GM23338 (cell line): ENCODE measurements around the gene ZNF853. TPM values are rescaled to one million over a fixed set of nuclear protein-coding genes. Genes with fewer than 3 reads are reported as not detected.

ENCODE experiments used
- ATAC-seq: fragments of 200-7000 bp; cut with Tn5 transposase; 3 replicates; pipeline ENCODE4 v1.9.1; 2020
- DNase-seq: peaks from one replicate; pipeline ENCODE4 v3.0.0-alpha.2; 2015; ENCODE audit warnings: low spot score
- H2AFZ ChIP-seq: fragments of 200-600 bp; sonication (generic); 2 replicates; pipeline ENCODE4 v1.8.0; 2016; ENCODE audit warnings: antibody characterized with exemption, mild to moderate bottlenecking, moderate library complexity
- H3F3A ChIP-seq: fragments of 200-600 bp; sonication (generic); replicated peaks from 2 replicates; pipeline ENCODE4 v1.8.0; 2017; ENCODE audit warnings: antibody characterized with exemption, mixed run types, low read depth
- H3K27ac ChIP-seq: fragments of 200-600 bp; sonication (generic); 2 replicates; pipeline ENCODE4 v1.6.1; 2016; ENCODE audit warnings: low read depth
- H3K27me3 ChIP-seq: fragments of 200-600 bp; sonication (generic); 2 replicates; pipeline ENCODE4 v1.8.0; 2016; ENCODE audit warnings: mild to moderate bottlenecking, mixed run types, moderate library complexity; ENCODE audit not compliant: insufficient read depth
- H3K36me3 ChIP-seq: fragments of 200-600 bp; sonication (generic); 2 replicates; pipeline ENCODE4 v1.8.0; 2016; ENCODE audit warnings: mild to moderate bottlenecking; ENCODE audit not compliant: insufficient read depth
- H3K4me1 ChIP-seq: fragments of 200-600 bp; sonication (generic); 2 replicates; pipeline ENCODE4 v1.8.0; 2016; ENCODE audit warnings: mild to moderate bottlenecking, moderate library complexity; ENCODE audit not compliant: insufficient read depth
- H3K4me2 ChIP-seq: fragments of 200-600 bp; sonication (generic); 2 replicates; pipeline ENCODE4 v1.7.1; 2017; ENCODE audit warnings: mixed run types
- H3K4me3 ChIP-seq: fragments of 200-600 bp; sonication (generic); 2 replicates; pipeline ENCODE4 v1.6.1; 2016; ENCODE audit warnings: mixed run types
- H3K79me2 ChIP-seq: fragments of 200-600 bp; sonication (generic); replicated peaks from 2 replicates; pipeline ENCODE4 v1.8.0; 2017; ENCODE audit warnings: mild to moderate bottlenecking; ENCODE audit not compliant: insufficient read depth
- H3K9me2 ChIP-seq: fragments of 200-600 bp; sonication (generic); 2 replicates; pipeline ENCODE4 v1.8.0; 2017; ENCODE audit not compliant: insufficient read depth
- H4K20me1 ChIP-seq: fragments of 200-600 bp; sonication (generic); replicated peaks from 2 replicates; pipeline ENCODE4 v1.8.0; 2017; ENCODE audit warnings: mild to moderate bottlenecking; ENCODE audit not compliant: insufficient read depth
- H3K27ac Mint-ChIP-seq: 2 replicates; pipeline ENCODE4 v1.8.0; 2020; ENCODE audit warnings: inconsistent platforms, mild to moderate bottlenecking, moderate library complexity, mixed read lengths
- H3K27me3 Mint-ChIP-seq: 3 replicates; pipeline ENCODE4 v1.8.0; 2022; ENCODE audit warnings: low read depth, mild to moderate bottlenecking, moderate library complexity, mixed read lengths, inconsistent platforms; ENCODE audit not compliant: insufficient read depth, poor library complexity
- H3K36me3 Mint-ChIP-seq: 3 replicates; pipeline ENCODE4 v1.8.0; 2021; ENCODE audit warnings: low read depth, mild to moderate bottlenecking, inconsistent platforms, moderate library complexity, mixed read lengths
- H3K4me1 Mint-ChIP-seq: 3 replicates; pipeline ENCODE4 v1.8.0; 2020; ENCODE audit warnings: mild to moderate bottlenecking, inconsistent platforms, mixed read lengths
- H3K4me3 Mint-ChIP-seq: 3 replicates; pipeline ENCODE4 v1.8.0; 2021; ENCODE audit warnings: moderate library complexity, mild to moderate bottlenecking, inconsistent platforms, mixed read lengths
- H3K9me3 Mint-ChIP-seq: 3 replicates; pipeline ENCODE4 v1.8.0; 2020; ENCODE audit warnings: moderate library complexity, mild to moderate bottlenecking, inconsistent platforms, mixed read lengths
- CREB1 ChIP-seq: fragments of 250-450 bp; sonication (Bioruptor Pico); IDR thresholded peaks from 2 replicates; pipeline ENCODE4 v1.5.0; 2020; ENCODE audit warnings: low read depth, mild to moderate bottlenecking, moderate library complexity
- ETS1 ChIP-seq: IDR thresholded peaks from 2 replicates; pipeline ENCODE4 v1.6.1; 2016; ENCODE audit warnings: antibody characterized with exemption
- EZH2 ChIP-seq: fragments of 200-600 bp; sonication (generic); IDR thresholded peaks from one replicate; pipeline ENCODE4 v1.8.0; 2017; ENCODE audit warnings: antibody characterized with exemption, mild to moderate bottlenecking, low read depth; ENCODE audit not compliant: unreplicated experiment
- NANOG ChIP-seq: IDR thresholded peaks from 2 replicates; pipeline ENCODE4 v1.6.1; 2016; ENCODE audit warnings: antibody characterized with exemption, borderline replicate concordance
- POLR2AphosphoS5 ChIP-seq: IDR thresholded peaks from 2 replicates; pipeline ENCODE4 v1.6.1; 2016; ENCODE audit warnings: antibody characterized with exemption, low read depth
- STAT1 ChIP-seq: IDR thresholded peaks from one replicate; pipeline ENCODE4 v1.6.1; 2016; ENCODE audit warnings: antibody characterized with exemption; ENCODE audit not compliant: unreplicated experiment
- ZNF114 ChIP-seq: fragments of 250-450 bp; sonication (Bioruptor Pico); IDR thresholded peaks from 2 replicates; pipeline ENCODE4 v1.5.0; 2020; ENCODE audit warnings: mild to moderate bottlenecking, moderate library complexity
- ZNF331 ChIP-seq: fragments of 250-450 bp; sonication (Bioruptor Pico); IDR thresholded peaks from 2 replicates; pipeline ENCODE4 v1.5.0; 2020; ENCODE audit warnings: low read depth, mild to moderate bottlenecking, moderate library complexity
- ZNF462 ChIP-seq: fragments of 250-450 bp; sonication (Bioruptor Pico); IDR thresholded peaks from 2 replicates; pipeline ENCODE4 v1.5.0; 2020; ENCODE audit warnings: mild to moderate bottlenecking, moderate library complexity
- polyA plus RNA-seq: library from polyadenylated mRNA; unstranded; fragments of >200 nt; fragmentation: Nextera tagmentation; extraction: Ambion mirVana; gene quantifications from 2 replicates; pipeline ENCODE4 v1.2.1, GENCODE V29; 2016
- total RNA-seq: library from RNA; depleted of rRNA; stranded (reverse); fragments of >200 nt; shearing (Covaris generic); gene quantifications from 2 replicates; pipeline ENCODE4 v1.2.3, GENCODE V29; 2014
- TF ChIP-seq, protein P1 (sequence below), 2 experiments: fragments of 200-600 bp in 1 of 2; sonication (generic) in 1 of 2; conservative IDR thresholded peaks; 2 replicates each; pipeline versions ENCODE4 v1.5.1 to v1.6.1; 2016 to 2017; ENCODE audit warnings: antibody characterized with exemption in 2 of 2, low read depth in 2 of 2, mild to moderate bottlenecking in 2 of 2, moderate library complexity in 1 of 2
- TF ChIP-seq, protein P2 (sequence below): IDR thresholded peaks from one replicate; pipeline ENCODE4 v1.6.1; 2018; ENCODE audit warnings: antibody characterized with exemption; ENCODE audit not compliant: unreplicated experiment

Gene ZNF853
- total and polyA plus RNA-seq, 2 experiments from 2014 or later: 0.32 to 8.9 TPM

GRCh38 chr7:6619961-6620360 lies 4.6 kb downstream of the ZNF853 start (continued):
- TF ChIP-seq EZH2: no peak
- no peak for TF ChIP-seq STAT1

DNA sequence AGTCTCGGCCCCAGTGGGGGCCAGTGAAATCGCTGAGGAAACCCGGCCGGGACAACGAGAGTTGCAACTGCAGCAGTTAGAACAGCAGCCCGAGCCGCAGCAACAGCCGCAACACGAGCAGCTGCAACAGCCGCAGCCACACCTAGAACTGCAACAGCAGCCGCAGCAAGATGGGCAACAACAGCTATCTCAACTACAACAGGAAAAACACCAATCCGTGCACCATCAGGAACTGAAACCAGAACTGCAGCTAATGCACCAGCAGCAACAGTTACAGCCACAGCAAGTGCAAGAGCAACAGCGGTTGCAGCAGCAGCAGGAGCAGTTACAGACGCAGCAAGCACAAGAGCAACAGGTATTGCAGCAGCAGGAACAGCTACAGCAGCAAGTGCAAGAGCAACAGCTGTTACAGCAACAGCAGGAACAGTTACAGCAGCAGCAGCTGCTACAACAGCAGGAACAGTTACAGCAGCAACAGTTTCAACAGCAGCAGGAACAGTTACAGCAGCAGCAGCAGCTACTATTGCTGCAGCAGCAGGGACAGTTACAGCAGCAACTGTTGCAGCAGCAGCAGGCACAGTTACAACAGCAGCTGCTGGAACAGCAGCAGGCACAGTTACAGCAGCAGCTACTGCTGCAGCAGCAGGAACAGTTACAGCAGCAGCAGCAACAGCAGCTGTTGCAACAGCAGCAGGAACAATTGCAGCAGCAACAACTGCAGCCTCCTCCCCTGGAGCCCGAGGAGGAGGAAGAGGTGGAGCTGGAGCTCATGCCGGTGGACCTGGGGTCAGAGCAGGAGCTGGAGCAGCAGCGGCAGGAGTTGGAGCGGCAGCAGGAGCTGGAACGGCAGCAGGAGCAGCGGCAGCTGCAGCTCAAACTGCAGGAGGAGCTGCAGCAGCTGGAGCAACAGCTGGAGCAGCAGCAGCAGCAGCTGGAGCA lies 6.1 kb downstream of the ZNF853 start:
- no peaks in the 10 kb centered on the region for H4K20me1 ChIP-seq
- no peak overlapping the region for H3K27ac ChIP-seq
- H3K27me3 ChIP-seq: no peaks in the 10 kb centered on the region
- DNase-seq: no peak
- ATAC-seq: no peak
- no peak overlapping the region for H3K27ac Mint-ChIP-seq
- H3K79me2 ChIP-seq: no peaks in the 10 kb centered on the region
- H3K4me2 ChIP-seq: no peak overlapping the region
- no peaks in the 10 kb centered on the region for H3K9me2 ChIP-seq
- no peak overlapping the region for H3K4me3 Mint-ChIP-seq
- H3K36me3 ChIP-seq: no peaks in the 10 kb centered on the region
- H3K27me3 Mint-ChIP-seq: peaks cover 8% of the 10 kb centered on the region
- no peaks in the 10 kb centered on the region for H3F3A ChIP-seq
- H3K4me3 ChIP-seq: no peak overlapping the region
- peaks cover 3% of the 10 kb centered on the region; the same call in 1 of the 3 replicates for H3K4me1 Mint-ChIP-seq
- no peaks in the 10 kb centered on the region for H3K4me1 ChIP-seq
- H3K36me3 Mint-ChIP-seq: peaks cover 31% of the 10 kb centered on the region
- H3K9me3 Mint-ChIP-seq: peaks cover 5% of the 10 kb centered on the region; the same call in 1 of the 3 replicates
- H2AFZ ChIP-seq: no peak overlapping the region
- TF ChIP-seq, protein P1, sequence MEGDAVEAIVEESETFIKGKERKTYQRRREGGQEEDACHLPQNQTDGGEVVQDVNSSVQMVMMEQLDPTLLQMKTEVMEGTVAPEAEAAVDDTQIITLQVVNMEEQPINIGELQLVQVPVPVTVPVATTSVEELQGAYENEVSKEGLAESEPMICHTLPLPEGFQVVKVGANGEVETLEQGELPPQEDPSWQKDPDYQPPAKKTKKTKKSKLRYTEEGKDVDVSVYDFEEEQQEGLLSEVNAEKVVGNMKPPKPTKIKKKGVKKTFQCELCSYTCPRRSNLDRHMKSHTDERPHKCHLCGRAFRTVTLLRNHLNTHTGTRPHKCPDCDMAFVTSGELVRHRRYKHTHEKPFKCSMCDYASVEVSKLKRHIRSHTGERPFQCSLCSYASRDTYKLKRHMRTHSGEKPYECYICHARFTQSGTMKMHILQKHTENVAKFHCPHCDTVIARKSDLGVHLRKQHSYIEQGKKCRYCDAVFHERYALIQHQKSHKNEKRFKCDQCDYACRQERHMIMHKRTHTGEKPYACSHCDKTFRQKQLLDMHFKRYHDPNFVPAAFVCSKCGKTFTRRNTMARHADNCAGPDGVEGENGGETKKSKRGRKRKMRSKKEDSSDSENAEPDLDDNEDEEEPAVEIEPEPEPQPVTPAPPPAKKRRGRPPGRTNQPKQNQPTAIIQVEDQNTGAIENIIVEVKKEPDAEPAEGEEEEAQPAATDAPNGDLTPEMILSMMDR (conservative IDR thresholded peaks at IDR 0.05; ENCODE audit: low read depth in 2 of 2): no peak
- TF ChIP-seq NANOG: no peak
- TF ChIP-seq ZNF114 (CRISPR knock-in tag): no peak
- TF ChIP-seq ZNF462 (CRISPR knock-in tag): no peak
- TF ChIP-seq CREB1 (CRISPR knock-in tag): no peak
- no peak for TF ChIP-seq ETS1
- TF ChIP-seq STAT1: no peak
- TF ChIP-seq, protein P2, sequence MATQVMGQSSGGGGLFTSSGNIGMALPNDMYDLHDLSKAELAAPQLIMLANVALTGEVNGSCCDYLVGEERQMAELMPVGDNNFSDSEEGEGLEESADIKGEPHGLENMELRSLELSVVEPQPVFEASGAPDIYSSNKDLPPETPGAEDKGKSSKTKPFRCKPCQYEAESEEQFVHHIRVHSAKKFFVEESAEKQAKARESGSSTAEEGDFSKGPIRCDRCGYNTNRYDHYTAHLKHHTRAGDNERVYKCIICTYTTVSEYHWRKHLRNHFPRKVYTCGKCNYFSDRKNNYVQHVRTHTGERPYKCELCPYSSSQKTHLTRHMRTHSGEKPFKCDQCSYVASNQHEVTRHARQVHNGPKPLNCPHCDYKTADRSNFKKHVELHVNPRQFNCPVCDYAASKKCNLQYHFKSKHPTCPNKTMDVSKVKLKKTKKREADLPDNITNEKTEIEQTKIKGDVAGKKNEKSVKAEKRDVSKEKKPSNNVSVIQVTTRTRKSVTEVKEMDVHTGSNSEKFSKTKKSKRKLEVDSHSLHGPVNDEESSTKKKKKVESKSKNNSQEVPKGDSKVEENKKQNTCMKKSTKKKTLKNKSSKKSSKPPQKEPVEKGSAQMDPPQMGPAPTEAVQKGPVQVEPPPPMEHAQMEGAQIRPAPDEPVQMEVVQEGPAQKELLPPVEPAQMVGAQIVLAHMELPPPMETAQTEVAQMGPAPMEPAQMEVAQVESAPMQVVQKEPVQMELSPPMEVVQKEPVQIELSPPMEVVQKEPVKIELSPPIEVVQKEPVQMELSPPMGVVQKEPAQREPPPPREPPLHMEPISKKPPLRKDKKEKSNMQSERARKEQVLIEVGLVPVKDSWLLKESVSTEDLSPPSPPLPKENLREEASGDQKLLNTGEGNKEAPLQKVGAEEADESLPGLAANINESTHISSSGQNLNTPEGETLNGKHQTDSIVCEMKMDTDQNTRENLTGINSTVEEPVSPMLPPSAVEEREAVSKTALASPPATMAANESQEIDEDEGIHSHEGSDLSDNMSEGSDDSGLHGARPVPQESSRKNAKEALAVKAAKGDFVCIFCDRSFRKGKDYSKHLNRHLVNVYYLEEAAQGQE: no peak
- no peak for TF ChIP-seq POLR2AphosphoS5
- no peak for TF ChIP-seq ZNF331 (CRISPR knock-in tag)
- TF ChIP-seq EZH2: no peak
